ENCODE measurements around the gene ADAMTS13. TPM values are rescaled to one million over a fixed set of nuclear protein-coding genes. Genes with fewer than 3 reads are reported as not detected.
"Not testable (repeated sequence)": the region's sequence is repeated elsewhere in the genome, so short reads cannot be mapped to it uniquely, and the experiment has no call there.

ADAMTS13 gene
- total RNA-seq, 2 experiments from 2014 or later = 3.2 to 3.5 TPM

- H3K27me3 Mint-ChIP-seq = no peaks in the 10 kb centered on the region
- no peak overlapping the region for H3K27ac Mint-ChIP-seq
- H3K4me1 Mint-ChIP-seq = peaks cover 6% of the 10 kb centered on the region
- no peak for ATAC-seq (ENCODE audit: low read depth)
- no peak for DNase-seq
- no peak overlapping the region for H3K4me3 Mint-ChIP-seq
- H3K36me3 Mint-ChIP-seq = no peaks in the 10 kb centered on the region
- POLR2A ChIA-PET = no interaction called here
- H3K9me3 Mint-ChIP-seq = no peaks in the 10 kb centered on the region
Observed at GRCh38 chr9:133383438-133383837, 38.7 kb upstream of the ADAMTS13 start.

GRCh38 chr9:133384736-133385321, 37.3 kb upstream of the ADAMTS13 start:
- H3K4me3 Mint-ChIP-seq = no peak overlapping the region
- POLR2A ChIA-PET = no interaction called here
- H3K27ac Mint-ChIP-seq = no peak overlapping the region
- no peak for ATAC-seq (ENCODE audit: low read depth)
- H3K9me3 Mint-ChIP-seq = no peaks in the 10 kb centered on the region
- no peaks in the 10 kb centered on the region for H3K27me3 Mint-ChIP-seq
- no peaks in the 10 kb centered on the region for H3K36me3 Mint-ChIP-seq
- H3K4me1 Mint-ChIP-seq = no peaks in the 10 kb centered on the region
- no peak for DNase-seq

GRCh38 chr9:133385452-133385851, 36.7 kb upstream of the ADAMTS13 start:
- POLR2A ChIA-PET = no interaction called here
- no peak for DNase-seq
- ATAC-seq (ENCODE audit: low read depth) = no peak
- no peaks in the 10 kb centered on the region for H3K9me3 Mint-ChIP-seq
- no peak overlapping the region for H3K4me3 Mint-ChIP-seq
- H3K36me3 Mint-ChIP-seq = no peaks in the 10 kb centered on the region
- H3K27me3 Mint-ChIP-seq = no peaks in the 10 kb centered on the region
- no peak overlapping the region for H3K27ac Mint-ChIP-seq
- H3K4me1 Mint-ChIP-seq = no peaks in the 10 kb centered on the region

GRCh38 chr9:133386338-133386737, 35.8 kb upstream of the ADAMTS13 start:
- no peaks in the 10 kb centered on the region for H3K4me1 Mint-ChIP-seq
- no peak overlapping the region for H3K27ac Mint-ChIP-seq
- no peaks in the 10 kb centered on the region for H3K36me3 Mint-ChIP-seq
- H3K4me3 Mint-ChIP-seq = no peak overlapping the region
- no peaks in the 10 kb centered on the region for H3K27me3 Mint-ChIP-seq
- H3K9me3 Mint-ChIP-seq = no peaks in the 10 kb centered on the region
- DNase-seq (no peak), ATAC-seq (ENCODE audit: low read depth) (no peak)
- POLR2A ChIA-PET = interaction anchor here (1.0 kb wide), 1 partner anchor 11 kb away, joined by 3 read pairs; no protein-coding TSS in a partner anchor

- POLR2A ChIA-PET = no interaction called here
- Mint-ChIP-seq H3K36me3 (no peaks in the 10 kb centered on the region), H3K27ac (no peak overlapping the region), H3K9me3 (no peaks in the 10 kb centered on the region), H3K4me1 (no peaks in the 10 kb centered on the region), H3K27me3 (no peaks in the 10 kb centered on the region), H3K4me3 (no peak overlapping the region)
- no peak for DNase-seq
- ATAC-seq (ENCODE audit: low read depth) = no peak
Observed at GRCh38 chr9:133387680-133388079, 34.5 kb upstream of the ADAMTS13 start.

- DNase-seq (no peak), ATAC-seq (ENCODE audit: low read depth) (no peak)
- H3K4me1 Mint-ChIP-seq = no peaks in the 10 kb centered on the region
- no peaks in the 10 kb centered on the region for H3K27me3 Mint-ChIP-seq
- H3K36me3 Mint-ChIP-seq = no peaks in the 10 kb centered on the region
- no peaks in the 10 kb centered on the region for H3K9me3 Mint-ChIP-seq
- no peak overlapping the region for H3K4me3 Mint-ChIP-seq
- POLR2A ChIA-PET = interaction anchor here (1.2 kb wide), 1 partner anchor 10 kb away, joined by 3 read pairs; no protein-coding TSS in a partner anchor
- H3K27ac Mint-ChIP-seq = no peak overlapping the region
Observed at GRCh38 chr9:133389025-133389557, 33.1 kb upstream of the ADAMTS13 start.

GRCh38 chr9:133389562-133389961, 32.6 kb upstream of the ADAMTS13 start:
- H3K4me3 Mint-ChIP-seq = no peak overlapping the region
- H3K4me1 Mint-ChIP-seq = no peaks in the 10 kb centered on the region
- no peaks in the 10 kb centered on the region for H3K9me3 Mint-ChIP-seq
- DNase-seq = no peak
- no peaks in the 10 kb centered on the region for H3K36me3 Mint-ChIP-seq
- no peak for ATAC-seq (ENCODE audit: low read depth)
- POLR2A ChIA-PET = interaction anchor here (1.2 kb wide), 1 partner anchor 11 kb away, joined by 3 read pairs; no protein-coding TSS in a partner anchor
- no peak overlapping the region for H3K27ac Mint-ChIP-seq
- peaks cover 2% of the 10 kb centered on the region for H3K27me3 Mint-ChIP-seq

GRCh38 chr9:133390713-133391112, 31.5 kb upstream of the ADAMTS13 start:
- Mint-ChIP-seq H3K9me3 (no peaks in the 10 kb centered on the region), H3K27ac (no peak overlapping the region), H3K27me3 (peaks cover 2% of the 10 kb centered on the region), H3K36me3 (no peaks in the 10 kb centered on the region), H3K4me1 (no peaks in the 10 kb centered on the region), H3K4me3 (no peak overlapping the region)
- ATAC-seq (ENCODE audit: low read depth) (no peak), DNase-seq (no peak)
- POLR2A ChIA-PET = no interaction called here

GRCh38 chr9:133391449-133391848, 30.7 kb upstream of the ADAMTS13 start:
- H3K27me3 Mint-ChIP-seq; ATAC-seq (ENCODE audit: low read depth); H3K9me3 Mint-ChIP-seq; H3K36me3 Mint-ChIP-seq; POLR2A ChIA-PET; H3K27ac Mint-ChIP-seq; H3K4me1 Mint-ChIP-seq; H3K4me3 Mint-ChIP-seq; DNase-seq: not testable (repeated sequence)

- POLR2A ChIA-PET; H3K4me1 Mint-ChIP-seq; ATAC-seq (ENCODE audit: low read depth); H3K36me3 Mint-ChIP-seq; H3K27ac Mint-ChIP-seq; H3K4me3 Mint-ChIP-seq; H3K9me3 Mint-ChIP-seq; DNase-seq; H3K27me3 Mint-ChIP-seq: not testable (repeated sequence)
Observed at GRCh38 chr9:133392308-133392707, 29.9 kb upstream of the ADAMTS13 start.

- Mint-ChIP-seq H3K4me1 (peaks cover 3% of the 10 kb centered on the region), H3K36me3 (no peaks in the 10 kb centered on the region), H3K9me3 (no peaks in the 10 kb centered on the region), H3K4me3 (no peak overlapping the region), H3K27me3 (peaks cover 2% of the 10 kb centered on the region), H3K27ac (no peak overlapping the region)
- DNase-seq (no peak), ATAC-seq (ENCODE audit: low read depth) (no peak)
- POLR2A ChIA-PET = no interaction called here
Observed at GRCh38 chr9:133393399-133393798, 28.8 kb upstream of the ADAMTS13 start.

- DNase-seq = no peak
- Mint-ChIP-seq H3K4me1 (peaks cover 3% of the 10 kb centered on the region), H3K27ac (no peak overlapping the region), H3K4me3 (no peak overlapping the region), H3K27me3 (peaks cover 2% of the 10 kb centered on the region), H3K36me3 (no peaks in the 10 kb centered on the region), H3K9me3 (no peaks in the 10 kb centered on the region)
- POLR2A ChIA-PET = no interaction called here
- ATAC-seq (ENCODE audit: low read depth) = no peak
Observed at GRCh38 chr9:133394687-133395271, 27.4 kb upstream of the ADAMTS13 start.

GRCh38 chr9:133396952-133397351, 25.2 kb upstream of the ADAMTS13 start:
- POLR2A ChIA-PET = no interaction called here
- Mint-ChIP-seq H3K4me1 (peaks cover 3% of the 10 kb centered on the region), H3K4me3 (no peak overlapping the region), H3K9me3 (no peaks in the 10 kb centered on the region), H3K27me3 (peaks cover 2% of the 10 kb centered on the region), H3K36me3 (no peaks in the 10 kb centered on the region), H3K27ac (no peak overlapping the region)
- ATAC-seq (ENCODE audit: low read depth) = no peak
- no peak for DNase-seq

- POLR2A ChIA-PET = no interaction called here
- Mint-ChIP-seq H3K4me3 (no peak overlapping the region), H3K4me1 (peaks cover 3% of the 10 kb centered on the region), H3K27ac (no peak overlapping the region), H3K9me3 (no peaks in the 10 kb centered on the region), H3K27me3 (peaks cover 2% of the 10 kb centered on the region), H3K36me3 (no peaks in the 10 kb centered on the region)
- DNase-seq (no peak), ATAC-seq (ENCODE audit: low read depth) (no peak)
Observed at GRCh38 chr9:133397370-133397769, 24.8 kb upstream of the ADAMTS13 start.
